Cardiac muscle cell (in vitro differentiated cells and primary cell): ENCODE data around the gene RHEX. TPM values are rescaled to one million over a fixed set of nuclear protein-coding genes. Genes with fewer than 3 reads are reported as not detected.

Experiments used
- DNase-seq, 2 donors: peaks; one replicate each; pipeline versions ENCODE4 v3.0.0 to v3.0.0-alpha.2; 2010 to 2017; ENCODE audit warnings: low read depth in 1 of 2, low spot score in 1 of 2
- H3K27ac ChIP-seq: fragments of 200-600 bp; sonication (generic); 2 replicates; pipeline ENCODE4 v1.5.1; 2016
- H3K27me3 ChIP-seq: fragments of 200-600 bp; sonication (generic); 2 replicates; pipeline ENCODE4 v1.6.0; 2016; ENCODE audit warnings: control low read depth
- H3K36me3 ChIP-seq: fragments of 200-600 bp; sonication (generic); 2 replicates; pipeline ENCODE4 v1.5.1; 2016; ENCODE audit warnings: control low read depth
- H3K4me1 ChIP-seq: fragments of 200-600 bp; sonication (generic); 2 replicates; pipeline ENCODE4 v1.8.1; 2017; ENCODE audit warnings: low read depth, mild to moderate bottlenecking, mixed run types
- H3K4me3 ChIP-seq: fragments of 200-600 bp; sonication (generic); 2 replicates; pipeline ENCODE4 v1.5.1; 2016; ENCODE audit warnings: mild to moderate bottlenecking
- H3K9me3 ChIP-seq: fragments of 200-600 bp; sonication (generic); 2 replicates; pipeline ENCODE4 v1.5.1; 2017; ENCODE audit warnings: low read depth, mild to moderate bottlenecking, control low read depth
- polyA plus RNA-seq: library from polyadenylated mRNA; unstranded; fragments of >200 nt; fragmentation: Nextera tagmentation; extraction: Ambion mirVana; gene quantifications from 2 replicates; pipeline ENCODE4 v1.2.1, GENCODE V29; 2016
- total RNA-seq: library from RNA; depleted of rRNA; stranded (reverse); fragments of >200 nt; gene quantifications from 2 replicates; pipeline ENCODE4 v1.2.3, GENCODE V29; 2016
- TF ChIP-seq, protein P1 (sequence below): IDR thresholded peaks from 2 replicates; pipeline ENCODE4 v1.5.1; 2012; ENCODE audit warnings: low read depth, mild to moderate bottlenecking, low read length

RHEX gene
- total and polyA plus RNA-seq, 2 experiments from 2014 or later = 7.3 to 16.2 TPM

- no peak for DNase-seq
- H3K4me3 ChIP-seq = no peak overlapping the region
- no peaks in the 10 kb centered on the region for H3K27me3 ChIP-seq
- H3K27ac ChIP-seq = no peak overlapping the region
- H3K36me3 ChIP-seq = no peaks in the 10 kb centered on the region
- peaks cover 21% of the 10 kb centered on the region for H3K4me1 ChIP-seq
- TF ChIP-seq, protein P1, sequence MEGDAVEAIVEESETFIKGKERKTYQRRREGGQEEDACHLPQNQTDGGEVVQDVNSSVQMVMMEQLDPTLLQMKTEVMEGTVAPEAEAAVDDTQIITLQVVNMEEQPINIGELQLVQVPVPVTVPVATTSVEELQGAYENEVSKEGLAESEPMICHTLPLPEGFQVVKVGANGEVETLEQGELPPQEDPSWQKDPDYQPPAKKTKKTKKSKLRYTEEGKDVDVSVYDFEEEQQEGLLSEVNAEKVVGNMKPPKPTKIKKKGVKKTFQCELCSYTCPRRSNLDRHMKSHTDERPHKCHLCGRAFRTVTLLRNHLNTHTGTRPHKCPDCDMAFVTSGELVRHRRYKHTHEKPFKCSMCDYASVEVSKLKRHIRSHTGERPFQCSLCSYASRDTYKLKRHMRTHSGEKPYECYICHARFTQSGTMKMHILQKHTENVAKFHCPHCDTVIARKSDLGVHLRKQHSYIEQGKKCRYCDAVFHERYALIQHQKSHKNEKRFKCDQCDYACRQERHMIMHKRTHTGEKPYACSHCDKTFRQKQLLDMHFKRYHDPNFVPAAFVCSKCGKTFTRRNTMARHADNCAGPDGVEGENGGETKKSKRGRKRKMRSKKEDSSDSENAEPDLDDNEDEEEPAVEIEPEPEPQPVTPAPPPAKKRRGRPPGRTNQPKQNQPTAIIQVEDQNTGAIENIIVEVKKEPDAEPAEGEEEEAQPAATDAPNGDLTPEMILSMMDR = no peak
- no peaks in the 10 kb centered on the region for H3K9me3 ChIP-seq
Measured at GRCh38 chr1:206032380-206033140, 20.4 kb upstream of the RHEX start.

DNA sequence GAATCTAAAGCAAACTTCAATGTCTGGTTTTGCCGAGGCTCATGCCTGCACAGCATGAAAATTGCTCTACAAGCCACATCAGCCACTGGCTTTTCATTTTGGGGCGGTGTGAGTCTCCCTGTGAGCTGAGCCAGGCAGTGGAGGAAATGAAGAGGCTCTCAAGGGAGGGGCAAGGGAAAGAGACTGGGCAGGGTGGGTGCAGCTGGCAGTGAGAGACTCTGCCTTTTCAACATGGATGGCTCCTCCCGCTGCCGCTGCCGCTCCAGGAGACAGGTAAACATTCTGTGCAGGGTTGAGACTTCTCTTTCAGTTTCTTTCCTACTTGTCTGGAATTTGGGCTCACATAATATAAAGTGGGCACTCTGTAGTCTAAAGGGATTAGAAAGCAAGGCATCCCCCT, 17.9 kb upstream of the RHEX start:
- Histone ChIP-seq H3K9me3 (no peaks in the 10 kb centered on the region), H3K36me3 (no peaks in the 10 kb centered on the region), H3K4me1 (peaks cover 33% of the 10 kb centered on the region), H3K27me3 (no peaks in the 10 kb centered on the region), H3K27ac (no peak overlapping the region), H3K4me3 (no peak overlapping the region)
- TF ChIP-seq, protein P1 = no peak
- no peak for DNase-seq

- DNase-seq = no peak
- H3K27ac ChIP-seq = no peak overlapping the region
- no peaks in the 10 kb centered on the region for H3K27me3 ChIP-seq
- TF ChIP-seq, protein P1 = no peak
- no peak overlapping the region for H3K4me3 ChIP-seq
- H3K9me3 ChIP-seq = no peaks in the 10 kb centered on the region
- H3K36me3 ChIP-seq = no peaks in the 10 kb centered on the region
- peaks cover 33% of the 10 kb centered on the region for H3K4me1 ChIP-seq
Measured at GRCh38 chr1:206036663-206037455, 16.1 kb upstream of the RHEX start.

- no peak for DNase-seq
Measured at GRCh38 chr1:206037581-206037980, 15.4 kb upstream of the RHEX start.

More at GRCh38 chr1:206037581-206037980, 15.4 kb upstream of the RHEX start:
- H3K4me1 ChIP-seq = peaks cover 26% of the 10 kb centered on the region
- H3K27ac ChIP-seq = no peak overlapping the region
- TF ChIP-seq, protein P1 = no peak
- no peak overlapping the region for H3K4me3 ChIP-seq
- no peaks in the 10 kb centered on the region for H3K9me3 ChIP-seq
- H3K27me3 ChIP-seq = no peaks in the 10 kb centered on the region
- no peaks in the 10 kb centered on the region for H3K36me3 ChIP-seq
